Measurements from ENCODE around the gene RBMS2.

- TF ChIP-seq CTCF (IDR thresholded peaks at IDR 0.05) (no peak), POLR2A (IDR thresholded peaks at IDR 0.05; ENCODE audit: low read depth) (no peak)
These were observed 68.2 kb downstream of the RBMS2 start for GRCh38 chr12:56589783-56590182.
